Endothelial cell of umbilical vein (primary cell): ENCODE data around the gene STAB2.

Experiments
- MAX ChIP-seq: IDR thresholded peaks from 2 replicates; pipeline ENCODE4 v1.6.1; 2011; ENCODE audit not compliant: insufficient read depth, insufficient read length
- POLR2A ChIP-seq: IDR thresholded peaks from 2 replicates; pipeline ENCODE4 v1.6.1; 2012; ENCODE audit warnings: low read depth, mild to moderate bottlenecking, control low read depth, low read length
- POLR2AphosphoS5 ChIP-seq: IDR thresholded peaks from 2 replicates; pipeline ENCODE4 v1.6.1; 2012; ENCODE audit warnings: low read depth, mild to moderate bottlenecking, control low read depth, low read length, moderate library complexity; ENCODE audit not compliant: insufficient read depth

DNA sequence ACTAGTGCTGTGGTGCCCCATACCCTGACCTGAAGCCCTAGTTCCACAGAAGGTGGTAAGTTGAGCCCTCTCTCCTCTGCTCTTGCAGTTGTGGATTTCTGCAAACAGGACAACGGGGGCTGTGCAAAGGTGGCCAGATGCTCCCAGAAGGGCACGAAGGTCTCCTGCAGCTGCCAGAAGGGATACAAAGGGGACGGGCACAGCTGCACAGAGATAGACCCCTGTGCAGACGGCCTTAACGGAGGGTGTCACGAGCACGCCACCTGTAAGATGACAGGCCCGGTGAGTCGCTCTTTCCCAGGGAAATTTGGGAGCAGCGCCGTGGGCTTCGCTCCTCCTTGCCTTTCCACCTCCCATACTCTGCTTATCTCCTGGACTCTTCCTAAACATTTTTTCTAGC, 161.8 kb downstream of the STAB2 start:
- TF ChIP-seq MAX (no peak), POLR2A (no peak), POLR2AphosphoS5 (no peak)
